Sigmoid colon (tissue), 7 donors: ENCODE measurements around the gene OR4E2. TPM values are rescaled to one million over a fixed set of nuclear protein-coding genes. Genes with fewer than 3 reads are reported as not detected.

Source experiments
- DNase-seq: peaks from one replicate; pipeline ENCODE4 v3.0.0-alpha.2; 2019
- H3K27ac ChIP-seq, 4 donors: fragments of 200-600 bp; sonication (generic); one replicate each; pipeline ENCODE4 v1.5.1; 2016 to 2019; ENCODE audit warnings: mild to moderate bottlenecking in 1 of 4
- H3K27me3 ChIP-seq, 3 donors: fragments of 200-600 bp; sonication (generic); one replicate each; pipeline ENCODE4 v1.5.1; 2019; ENCODE audit warnings: mild to moderate bottlenecking in 1 of 3
- H3K36me3 ChIP-seq, 4 donors: fragments of 200-600 bp; sonication (generic); one replicate each; pipeline ENCODE4 v1.5.1; 2016 to 2019
- H3K4me1 ChIP-seq, 4 donors: fragments of 200-600 bp; sonication (generic); one replicate each; pipeline ENCODE4 v1.5.1; 2017 to 2019
- H3K4me3 ChIP-seq, 4 donors: fragments of 200-600 bp; sonication (generic); one replicate each; pipeline ENCODE4 v1.5.1; 2017 to 2019; ENCODE audit warnings: mild to moderate bottlenecking in 2 of 4, moderate library complexity in 1 of 4
- H3K9me3 ChIP-seq, 4 donors: fragments of 200-600 bp in 3 of 4; sonication (generic) in 3 of 4; one replicate each; pipeline versions ENCODE4 v1.5.1 to v1.6.1; 2013 to 2019
- EP300 ChIP-seq, 4 donors: sonication (generic); formaldehyde crosslinking; IDR thresholded peaks; one replicate each; pipeline ENCODE4 v1.6.1; 2017; ENCODE audit warnings: antibody characterized with exemption in 4 of 4
- POLR2A ChIP-seq, 2 donors: fragments of 450-650 bp; IDR thresholded peaks; one replicate each; pipeline ENCODE4 v1.6.1; 2016; ENCODE audit warnings: antibody characterized with exemption in 2 of 2, mild to moderate bottlenecking in 2 of 2, moderate library complexity in 2 of 2
- POLR2AphosphoS5 ChIP-seq, 4 donors: sonication (generic); formaldehyde crosslinking; IDR thresholded peaks; one replicate each; pipeline ENCODE4 v1.6.1; 2017; ENCODE audit warnings: antibody characterized with exemption in 4 of 4
- WGBS, 2 donors: extraction: QIAGEN DNeasy Blood & Tissue Kit; methylation state at CpG; one replicate each; pipeline ENCODE4 v1.1.7; 2013; 5-methylcytosine and 5-hydroxymethylcytosine counted together
- intact Hi-C: fragments of 100-400 bp; cut with DNase I; formaldehyde crosslinking; loops from one replicate; pipeline ENCODE4 v1.15.1; 2023
- polyA plus RNA-seq, 3 donors: library from polyadenylated mRNA; stranded (reverse); fragments of 200-250 nt; gene quantifications; one replicate each; pipeline ENCODE4 v1.2.3, GENCODE V29; 2013
- total RNA-seq, 4 donors: library from RNA; depleted of rRNA; stranded (reverse); fragments of >200 nt; gene quantifications; one replicate each; pipeline ENCODE4 v1.1.0, GENCODE V29; 2016
- TF ChIP-seq, protein P1 (sequence below), 4 experiments: fragments of 450-650 bp in 3 of 4; fragments of 200-600 bp in 1 of 4; IDR thresholded peaks; one replicate each; pipeline ENCODE4 v1.5.1; 2016 to 2019; ENCODE audit warnings: antibody characterized with exemption in 4 of 4, mild to moderate bottlenecking in 3 of 4, moderate library complexity in 2 of 4
- donor health status: healthy with polysubstance abuse.
- donor health status: Bipolar disorder and iron deficiency.
- donor health status: healthy.

Gene OR4E2
- total and polyA plus RNA-seq, 7 donors: not detected

DNA sequence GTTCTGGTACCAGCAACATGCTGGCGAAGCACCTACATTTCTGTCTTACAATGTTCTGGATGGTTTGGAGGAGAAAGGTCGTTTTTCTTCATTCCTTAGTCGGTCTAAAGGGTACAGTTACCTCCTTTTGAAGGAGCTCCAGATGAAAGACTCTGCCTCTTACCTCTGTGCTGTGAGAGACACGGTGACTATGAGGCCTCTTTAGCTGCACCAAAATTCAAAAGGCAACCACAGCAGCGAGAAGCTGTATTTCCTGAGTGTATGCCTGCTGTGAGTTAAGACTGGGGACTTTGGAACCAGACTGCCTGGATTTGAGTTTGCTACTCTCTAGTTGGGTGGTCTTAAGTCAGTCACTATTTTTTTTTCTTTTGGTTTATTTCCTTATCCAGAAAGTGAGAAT lies 10.2 kb upstream of the OR4E2 start:
- H3K9me3 ChIP-seq: no peaks in the 10 kb centered on the region
- WGBS, 2 donors: 70 to 71% methylated on average over 5 of the region's 5 CpGs
- TF ChIP-seq POLR2AphosphoS5 (IDR thresholded peaks at IDR 0.05): no peak
- H3K27ac ChIP-seq: no peak overlapping the region
- no peaks in the 10 kb centered on the region for H3K4me1 ChIP-seq
- H3K4me3 ChIP-seq: no peak overlapping the region
- H3K36me3 ChIP-seq: no peaks in the 10 kb centered on the region
- peaks cover 0 to 5% (median 0%) of the 10 kb centered on the region in 3 donors for H3K27me3 ChIP-seq
- no peak for DNase-seq
- intact Hi-C loops: no loop called here

DNA sequence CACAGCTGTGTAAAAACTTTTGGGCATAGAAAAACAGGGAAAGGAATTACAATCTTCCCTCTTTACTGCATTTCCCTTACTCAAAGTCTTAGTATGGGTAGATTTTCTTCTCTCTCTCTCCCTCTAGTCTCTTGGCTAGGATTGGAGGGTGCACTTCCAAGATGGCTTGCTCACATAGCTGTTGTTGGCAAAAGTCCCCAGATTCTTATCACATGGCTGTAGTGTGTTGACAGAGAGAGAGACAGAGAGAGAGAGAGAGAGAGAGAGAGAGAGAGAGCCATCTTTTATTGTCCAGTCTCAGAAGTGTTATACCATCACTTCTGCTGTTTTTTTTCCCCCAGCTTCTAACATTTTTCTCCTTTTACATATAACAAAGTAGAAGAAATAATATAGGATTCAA lies 6.3 kb upstream of the OR4E2 start:
- peaks cover 0 to 5% (median 0%) of the 10 kb centered on the region in 3 donors for H3K27me3 ChIP-seq
- no peaks in the 10 kb centered on the region for H3K36me3 ChIP-seq
- no peak overlapping the region for H3K4me3 ChIP-seq
- no peak for TF ChIP-seq POLR2AphosphoS5 (IDR thresholded peaks at IDR 0.05)
- no peak for TF ChIP-seq POLR2A (IDR thresholded peaks at IDR 0.05)
- TF ChIP-seq, protein P1, sequence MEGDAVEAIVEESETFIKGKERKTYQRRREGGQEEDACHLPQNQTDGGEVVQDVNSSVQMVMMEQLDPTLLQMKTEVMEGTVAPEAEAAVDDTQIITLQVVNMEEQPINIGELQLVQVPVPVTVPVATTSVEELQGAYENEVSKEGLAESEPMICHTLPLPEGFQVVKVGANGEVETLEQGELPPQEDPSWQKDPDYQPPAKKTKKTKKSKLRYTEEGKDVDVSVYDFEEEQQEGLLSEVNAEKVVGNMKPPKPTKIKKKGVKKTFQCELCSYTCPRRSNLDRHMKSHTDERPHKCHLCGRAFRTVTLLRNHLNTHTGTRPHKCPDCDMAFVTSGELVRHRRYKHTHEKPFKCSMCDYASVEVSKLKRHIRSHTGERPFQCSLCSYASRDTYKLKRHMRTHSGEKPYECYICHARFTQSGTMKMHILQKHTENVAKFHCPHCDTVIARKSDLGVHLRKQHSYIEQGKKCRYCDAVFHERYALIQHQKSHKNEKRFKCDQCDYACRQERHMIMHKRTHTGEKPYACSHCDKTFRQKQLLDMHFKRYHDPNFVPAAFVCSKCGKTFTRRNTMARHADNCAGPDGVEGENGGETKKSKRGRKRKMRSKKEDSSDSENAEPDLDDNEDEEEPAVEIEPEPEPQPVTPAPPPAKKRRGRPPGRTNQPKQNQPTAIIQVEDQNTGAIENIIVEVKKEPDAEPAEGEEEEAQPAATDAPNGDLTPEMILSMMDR (IDR thresholded peaks at IDR 0.05): no peak
- TF ChIP-seq EP300 (IDR thresholded peaks at IDR 0.05): no peak
- DNase-seq: no peak
- no peaks in the 10 kb centered on the region for H3K9me3 ChIP-seq
- intact Hi-C loops: no loop called here
- no peak overlapping the region for H3K27ac ChIP-seq
- H3K4me1 ChIP-seq: no peaks in the 10 kb centered on the region

DNA sequence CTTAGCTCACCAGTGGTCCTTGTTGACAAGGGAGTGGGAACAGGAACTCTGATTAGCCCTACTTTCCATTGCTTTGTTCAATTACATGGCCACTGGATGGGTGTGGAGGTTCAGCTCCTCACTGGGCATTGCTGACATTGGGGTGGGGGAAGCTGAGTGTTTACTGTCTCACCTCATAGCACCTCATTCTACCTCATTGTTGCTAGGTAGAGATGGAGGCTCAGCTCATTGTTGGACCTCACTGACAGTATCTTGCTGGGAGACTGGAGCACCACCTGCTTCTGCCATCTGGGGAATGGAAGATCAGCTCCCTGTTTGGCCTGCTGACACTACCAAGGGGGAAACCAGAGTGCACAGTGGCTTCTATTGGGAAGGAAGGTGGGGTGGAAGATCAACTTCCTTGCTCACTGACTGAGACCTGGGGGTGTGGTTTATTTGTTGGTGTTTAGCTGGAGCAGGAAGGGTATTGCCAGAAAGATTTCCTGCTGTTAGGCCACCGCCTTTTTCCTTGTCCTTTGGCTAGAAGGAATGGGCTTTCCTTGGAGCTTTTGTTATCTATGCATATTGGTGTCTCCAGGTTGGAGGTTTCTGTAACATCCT lies 1.3 kb upstream of the OR4E2 start:
- Histone ChIP-seq H3K4me3 (no peak overlapping the region), H3K36me3 (no peaks in the 10 kb centered on the region), H3K9me3 (no peaks in the 10 kb centered on the region), H3K4me1 (no peaks in the 10 kb centered on the region), H3K27ac (no peak overlapping the region), H3K27me3 (no peaks in the 10 kb centered on the region)
- WGBS, 2 donors: 8 to 51% methylated on average over 1 of the region's 1 CpG
- no peak for DNase-seq
- intact Hi-C loops: no loop called here
- TF ChIP-seq EP300 (IDR thresholded peaks at IDR 0.05) (no peak), POLR2A (IDR thresholded peaks at IDR 0.05) (no peak), POLR2AphosphoS5 (IDR thresholded peaks at IDR 0.05) (no peak)
- TF ChIP-seq, protein P1 (IDR thresholded peaks at IDR 0.05): no peak

DNA sequence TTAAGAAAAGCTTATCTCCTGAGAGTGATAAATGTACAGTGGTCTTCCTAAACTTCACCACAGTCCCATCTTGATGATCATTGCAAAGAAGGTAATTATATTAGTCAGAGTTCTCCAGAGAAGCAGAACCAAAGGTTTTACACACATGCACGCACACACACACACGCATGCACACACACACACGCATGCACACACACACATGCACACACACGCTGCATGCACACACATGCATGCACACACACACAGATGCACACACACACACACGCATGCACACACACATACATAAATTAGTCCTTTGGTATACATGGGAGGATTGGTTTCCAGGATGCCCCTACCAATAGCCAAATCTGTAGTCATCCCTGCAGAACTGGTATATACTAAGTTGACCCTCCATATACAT lies 580 bp downstream of the OR4E2 start:
- H3K27ac ChIP-seq: no peak overlapping the region
- TF ChIP-seq, protein P1 (IDR thresholded peaks at IDR 0.05): no peak
- TF ChIP-seq POLR2AphosphoS5 (IDR thresholded peaks at IDR 0.05): no peak
- no peak for TF ChIP-seq POLR2A (IDR thresholded peaks at IDR 0.05)
- TF ChIP-seq EP300 (IDR thresholded peaks at IDR 0.05): no peak
- WGBS, 2 donors: 88 to 92% methylated on average over 5 of the region's 5 CpGs
- H3K4me3 ChIP-seq: no peak overlapping the region
- H3K9me3 ChIP-seq: no peaks in the 10 kb centered on the region
- no peaks in the 10 kb centered on the region for H3K36me3 ChIP-seq
- no peak for DNase-seq
- no peaks in the 10 kb centered on the region for H3K4me1 ChIP-seq
- intact Hi-C loops: no loop called here
- H3K27me3 ChIP-seq: no peaks in the 10 kb centered on the region

DNA sequence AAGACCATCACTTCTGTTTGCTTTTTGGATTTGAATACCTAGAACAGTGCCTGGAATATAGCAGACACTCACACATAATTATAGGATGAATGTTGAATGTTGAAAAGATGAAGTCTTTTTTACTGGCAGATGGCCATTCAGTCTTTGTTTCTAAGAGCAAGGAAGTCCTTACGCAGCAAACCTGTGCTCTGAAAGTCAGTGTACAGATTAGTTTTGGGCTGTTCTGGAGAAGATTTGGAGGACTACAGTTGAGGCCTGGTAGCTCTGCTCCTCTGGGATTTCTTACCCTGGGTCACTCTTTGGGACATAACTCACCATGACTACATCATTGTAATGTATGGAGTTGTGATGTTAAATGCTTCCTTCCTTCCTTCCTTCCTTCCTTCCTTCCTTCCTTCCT lies 3.3 kb downstream of the OR4E2 start:
- no peak overlapping the region for H3K4me3 ChIP-seq
- TF ChIP-seq POLR2A (IDR thresholded peaks at IDR 0.05) (no peak), POLR2AphosphoS5 (IDR thresholded peaks at IDR 0.05) (no peak), EP300 (IDR thresholded peaks at IDR 0.05) (no peak)
- TF ChIP-seq, protein P1 (IDR thresholded peaks at IDR 0.05): no peak
- no peak overlapping the region for H3K27ac ChIP-seq
- no peaks in the 10 kb centered on the region for H3K27me3 ChIP-seq
- H3K4me1 ChIP-seq: no peaks in the 10 kb centered on the region
- no peaks in the 10 kb centered on the region for H3K36me3 ChIP-seq
- 55 to 95% methylated on average over 1 of the region's 1 CpG for WGBS, 2 donors
- no peak for DNase-seq
- intact Hi-C loops: no loop called here
- H3K9me3 ChIP-seq: no peaks in the 10 kb centered on the region
